GM23248 (cell line): ENCODE measurements around the gene HOXB3.

Experiments used
- EZH2 ChIP-seq: fragments of 200-600 bp; sonication (generic); IDR thresholded peaks from 2 replicates; pipeline ENCODE4 v1.6.1; 2018; ENCODE audit warnings: antibody characterized with exemption, mild to moderate bottlenecking; ENCODE audit not compliant: insufficient read depth, poor library complexity, severe bottlenecking
- EZH2phosphoT487 ChIP-seq: fragments of 200-600 bp; sonication (generic); IDR thresholded peaks from 2 replicates; pipeline ENCODE4 v1.6.1; 2018; ENCODE audit warnings: antibody characterized with exemption, moderate library complexity, mild to moderate bottlenecking, low read depth; ENCODE audit not compliant: insufficient read depth

DNA sequence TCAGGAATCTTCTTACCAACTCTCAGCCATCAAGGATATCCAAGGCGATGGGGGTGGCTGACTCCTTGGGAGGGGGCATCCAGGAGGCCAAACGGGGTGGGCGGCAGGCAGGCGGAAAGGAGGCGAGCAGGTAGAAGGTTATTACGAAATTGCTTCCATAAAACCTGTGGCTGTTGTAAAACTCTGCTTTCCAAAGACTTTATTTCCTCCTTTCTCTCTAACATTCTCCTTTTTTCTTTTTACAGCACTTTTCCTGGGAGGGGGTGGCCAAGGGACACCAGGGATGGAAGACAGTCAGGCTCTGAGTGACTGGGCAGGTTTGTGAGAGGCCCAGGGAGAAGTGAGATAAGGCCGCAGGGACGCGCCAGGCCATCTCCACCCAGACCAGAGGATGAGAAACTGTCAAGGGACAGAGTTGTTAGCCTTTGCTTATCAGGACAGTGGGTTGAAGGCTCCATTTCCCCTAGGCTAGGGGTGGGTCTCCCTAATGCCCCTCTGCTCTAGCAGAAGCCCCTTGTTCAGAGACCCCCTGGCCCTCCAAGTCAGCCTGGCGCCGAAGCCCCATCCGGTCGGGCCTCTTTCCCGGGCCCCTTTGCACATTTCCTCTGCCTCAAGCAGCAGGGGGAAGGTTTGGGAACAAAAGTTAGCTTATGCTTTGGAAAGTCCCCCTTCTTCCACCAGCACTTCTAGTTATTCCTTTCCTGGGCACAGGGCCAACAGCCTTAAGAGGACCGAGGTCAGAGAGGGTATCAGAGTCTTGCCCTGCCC, 41.1 kb upstream of the HOXB3 start:
- no peak for TF ChIP-seq EZH2
- TF ChIP-seq EZH2phosphoT487, result no peak
